ENCODE data around the gene DUS1L.

DNA sequence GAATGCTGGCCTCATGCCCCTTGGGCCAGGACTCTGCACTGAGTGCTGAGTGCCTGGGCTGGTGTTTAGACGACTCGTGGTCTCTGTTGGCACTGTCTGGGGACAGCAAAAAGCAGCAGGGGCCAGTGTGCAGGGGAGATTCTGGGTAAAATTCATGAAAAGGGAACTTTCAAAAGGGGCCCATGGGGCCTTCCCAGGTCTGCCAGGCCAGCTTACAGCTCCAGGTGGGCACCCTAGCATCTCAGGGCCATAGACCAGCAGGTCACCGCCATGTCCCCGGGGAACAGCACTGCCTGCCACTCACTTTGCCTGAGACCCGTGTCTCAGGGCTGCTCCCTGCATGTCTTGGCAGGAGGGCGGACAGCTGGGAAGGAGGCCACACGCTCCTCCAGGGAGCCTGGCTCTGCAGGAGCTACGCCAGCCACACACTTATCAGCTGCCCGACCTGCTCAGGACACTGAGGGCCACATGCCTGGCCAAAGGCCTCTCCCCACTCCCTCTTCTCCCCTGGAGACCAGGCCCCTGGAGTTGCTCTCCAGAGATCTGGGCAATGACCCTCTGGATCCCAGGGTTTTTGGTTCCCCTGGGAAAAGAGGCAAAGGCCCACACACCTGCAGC lies 41.2 kb upstream of the DUS1L start:
- TF ChIP-seq POLR2A (IDR thresholded peaks at IDR 0.05): no peak
- TF ChIP-seq, protein P1, sequence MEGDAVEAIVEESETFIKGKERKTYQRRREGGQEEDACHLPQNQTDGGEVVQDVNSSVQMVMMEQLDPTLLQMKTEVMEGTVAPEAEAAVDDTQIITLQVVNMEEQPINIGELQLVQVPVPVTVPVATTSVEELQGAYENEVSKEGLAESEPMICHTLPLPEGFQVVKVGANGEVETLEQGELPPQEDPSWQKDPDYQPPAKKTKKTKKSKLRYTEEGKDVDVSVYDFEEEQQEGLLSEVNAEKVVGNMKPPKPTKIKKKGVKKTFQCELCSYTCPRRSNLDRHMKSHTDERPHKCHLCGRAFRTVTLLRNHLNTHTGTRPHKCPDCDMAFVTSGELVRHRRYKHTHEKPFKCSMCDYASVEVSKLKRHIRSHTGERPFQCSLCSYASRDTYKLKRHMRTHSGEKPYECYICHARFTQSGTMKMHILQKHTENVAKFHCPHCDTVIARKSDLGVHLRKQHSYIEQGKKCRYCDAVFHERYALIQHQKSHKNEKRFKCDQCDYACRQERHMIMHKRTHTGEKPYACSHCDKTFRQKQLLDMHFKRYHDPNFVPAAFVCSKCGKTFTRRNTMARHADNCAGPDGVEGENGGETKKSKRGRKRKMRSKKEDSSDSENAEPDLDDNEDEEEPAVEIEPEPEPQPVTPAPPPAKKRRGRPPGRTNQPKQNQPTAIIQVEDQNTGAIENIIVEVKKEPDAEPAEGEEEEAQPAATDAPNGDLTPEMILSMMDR (IDR thresholded peaks at IDR 0.05): no peak
